Dendritic cell treated with granulocyte-macrophage colony-stimulating factor and Interleukin-4, amounts not matched to agents 40 ng/mL and 50 ng/mL, for 4 days (primary cell): ENCODE measurements around the gene RXRA.

ENCODE experiments used
- H3K27ac Mint-ChIP-seq: one replicate; pipeline ENCODE4 v1.8.0; 2022; ENCODE audit warnings: mild to moderate bottlenecking, mixed read lengths
- H3K27me3 Mint-ChIP-seq: one replicate; pipeline ENCODE4 v1.8.0; 2022; ENCODE audit warnings: mild to moderate bottlenecking, mixed read lengths
- H3K36me3 Mint-ChIP-seq: one replicate; pipeline ENCODE4 v1.8.0; 2022; ENCODE audit warnings: low read depth, mixed read lengths
- H3K4me1 Mint-ChIP-seq: one replicate; pipeline ENCODE4 v1.8.0; 2022; ENCODE audit warnings: low read depth, mixed read lengths
- H3K4me3 Mint-ChIP-seq: one replicate; pipeline ENCODE4 v1.8.0; 2022; ENCODE audit warnings: mild to moderate bottlenecking, moderate library complexity, mixed read lengths
- H3K9me3 Mint-ChIP-seq: one replicate; pipeline ENCODE4 v1.8.0; 2022; ENCODE audit warnings: mixed read lengths
- intact Hi-C: fragments of 100-400 bp; cut with micrococcal nuclease; formaldehyde crosslinking; loops from one replicate; pipeline ENCODE4 v1.15.0; 2022

The RXRA gene

GRCh38 chr9:134349936-134350335 is 23.7 kb downstream of the RXRA start:
- Mint-ChIP-seq H3K27ac (no peak overlapping the region), H3K27me3 (no peaks in the 10 kb centered on the region), H3K4me3 (no peak overlapping the region), H3K36me3 (peaks cover 78% of the 10 kb centered on the region), H3K9me3 (no peaks in the 10 kb centered on the region), H3K4me1 (peaks cover 45% of the 10 kb centered on the region)
- intact Hi-C loops = loop anchor here (10.0 kb wide), 1 partner anchor 55 kb away; no protein-coding TSS in a partner anchor

GRCh38 chr9:134350416-134350994 is 24.2 kb downstream of the RXRA start:
- Mint-ChIP-seq H3K27me3 (no peaks in the 10 kb centered on the region), H3K36me3 (peaks cover 80% of the 10 kb centered on the region), H3K9me3 (no peaks in the 10 kb centered on the region), H3K4me1 (peaks cover 50% of the 10 kb centered on the region), H3K4me3 (no peak overlapping the region), H3K27ac (no peak overlapping the region)
- intact Hi-C loops = no loop called here

- H3K4me1 Mint-ChIP-seq = peaks cover 62% of the 10 kb centered on the region
- H3K27ac Mint-ChIP-seq = peak overlapping the region; percentile 46
- H3K36me3 Mint-ChIP-seq = peaks cover 83% of the 10 kb centered on the region
- intact Hi-C loops = no loop called here
- no peaks in the 10 kb centered on the region for H3K9me3 Mint-ChIP-seq
- H3K4me3 Mint-ChIP-seq = no peak overlapping the region
- no peaks in the 10 kb centered on the region for H3K27me3 Mint-ChIP-seq
Observed at GRCh38 chr9:134351606-134352176, 25.4 kb downstream of the RXRA start.

GRCh38 chr9:134352247-134352933 is 26.1 kb downstream of the RXRA start:
- no peak overlapping the region for H3K4me3 Mint-ChIP-seq
- H3K27me3 Mint-ChIP-seq = no peaks in the 10 kb centered on the region
- peak overlapping the region; percentile 46 for H3K27ac Mint-ChIP-seq
- intact Hi-C loops = no loop called here
- H3K4me1 Mint-ChIP-seq = peaks cover 69% of the 10 kb centered on the region
- H3K9me3 Mint-ChIP-seq = no peaks in the 10 kb centered on the region
- H3K36me3 Mint-ChIP-seq = peaks cover 77% of the 10 kb centered on the region

GRCh38 chr9:134353539-134353938 is 27.3 kb downstream of the RXRA start:
- Mint-ChIP-seq H3K4me1 (peaks cover 81% of the 10 kb centered on the region), H3K36me3 (peaks cover 74% of the 10 kb centered on the region), H3K27ac (peak overlapping the region; percentile 46), H3K27me3 (no peaks in the 10 kb centered on the region), H3K4me3 (no peak overlapping the region), H3K9me3 (no peaks in the 10 kb centered on the region)
- intact Hi-C loops = no loop called here

- Mint-ChIP-seq H3K9me3 (no peaks in the 10 kb centered on the region), H3K27ac (no peak overlapping the region), H3K4me3 (no peak overlapping the region), H3K4me1 (peaks cover 97% of the 10 kb centered on the region), H3K36me3 (peaks cover 63% of the 10 kb centered on the region), H3K27me3 (no peaks in the 10 kb centered on the region)
- intact Hi-C loops = no loop called here
Observed at GRCh38 chr9:134355158-134355557, 28.9 kb downstream of the RXRA start.

GRCh38 chr9:134355561-134356279 is 29.5 kb downstream of the RXRA start:
- Mint-ChIP-seq H3K4me3 (no peak overlapping the region), H3K9me3 (no peaks in the 10 kb centered on the region), H3K27me3 (no peaks in the 10 kb centered on the region), H3K36me3 (peaks cover 61% of the 10 kb centered on the region), H3K27ac (peak overlapping the region; percentile 18), H3K4me1 (peaks cover 100% of the 10 kb centered on the region)
- intact Hi-C loops = no loop called here

GRCh38 chr9:134356496-134357470 is 30.5 kb downstream of the RXRA start:
- Mint-ChIP-seq H3K27ac (peak overlapping the region; percentile 18), H3K36me3 (peaks cover 58% of the 10 kb centered on the region), H3K27me3 (no peaks in the 10 kb centered on the region), H3K4me1 (peaks cover 100% of the 10 kb centered on the region), H3K4me3 (no peak overlapping the region), H3K9me3 (no peaks in the 10 kb centered on the region)
- intact Hi-C loops = no loop called here

GRCh38 chr9:134357631-134358025 is 31.4 kb downstream of the RXRA start:
- intact Hi-C loops = no loop called here
- no peaks in the 10 kb centered on the region for H3K9me3 Mint-ChIP-seq
- H3K27ac Mint-ChIP-seq = peak overlapping the region; percentile 78
- peaks cover 100% of the 10 kb centered on the region for H3K4me1 Mint-ChIP-seq
- H3K27me3 Mint-ChIP-seq = no peaks in the 10 kb centered on the region
- H3K4me3 Mint-ChIP-seq = no peak overlapping the region
- H3K36me3 Mint-ChIP-seq = peaks cover 58% of the 10 kb centered on the region

- Mint-ChIP-seq H3K27me3 (no peaks in the 10 kb centered on the region), H3K4me3 (no peak overlapping the region), H3K36me3 (peaks cover 58% of the 10 kb centered on the region), H3K9me3 (no peaks in the 10 kb centered on the region), H3K27ac (peak overlapping the region; percentile 78), H3K4me1 (peaks cover 100% of the 10 kb centered on the region)
- intact Hi-C loops = no loop called here
Observed at GRCh38 chr9:134358026-134358661, 31.9 kb downstream of the RXRA start.

GRCh38 chr9:134358662-134359319 is 32.5 kb downstream of the RXRA start:
- Mint-ChIP-seq H3K36me3 (peaks cover 55% of the 10 kb centered on the region), H3K27ac (peak overlapping the region; percentile 78), H3K27me3 (no peaks in the 10 kb centered on the region), H3K4me3 (peak overlapping the region; percentile 49), H3K9me3 (no peaks in the 10 kb centered on the region), H3K4me1 (peaks cover 100% of the 10 kb centered on the region)
- intact Hi-C loops = no loop called here

- Mint-ChIP-seq H3K4me1 (peaks cover 100% of the 10 kb centered on the region), H3K27ac (peak overlapping the region; percentile 78), H3K27me3 (no peaks in the 10 kb centered on the region), H3K4me3 (peak overlapping the region; percentile 51), H3K9me3 (no peaks in the 10 kb centered on the region), H3K36me3 (peaks cover 51% of the 10 kb centered on the region)
- intact Hi-C loops = loop anchor here (5.0 kb wide), 1 partner anchor 32 kb away; the partner anchor contains the start of gene RXRA
Observed at GRCh38 chr9:134359493-134360179, 33.4 kb downstream of the RXRA start.
